ENCODE results near the gene FOXN3.

The FOXN3 gene

GRCh38 chr14:89331398-89331797 lies 85.6 kb downstream of the FOXN3 start:
- no peak for DNase-seq (ENCODE audit: low read depth)

GRCh38 chr14:89330236-89331002 lies 86.6 kb downstream of the FOXN3 start:
- DNase-seq (ENCODE audit: low read depth) = no peak

- DNase-seq (ENCODE audit: low read depth) = no peak
Observed at GRCh38 chr14:89327771-89328212, 89.2 kb downstream of the FOXN3 start.

- no peak for DNase-seq (ENCODE audit: low read depth)
Observed at GRCh38 chr14:89325959-89326358, 91.1 kb downstream of the FOXN3 start.

- no peak for DNase-seq (ENCODE audit: low read depth)
Observed at GRCh38 chr14:89325299-89325883, 91.6 kb downstream of the FOXN3 start.

GRCh38 chr14:89324501-89325298 lies 92.3 kb downstream of the FOXN3 start:
- no peak for DNase-seq (ENCODE audit: low read depth)

GRCh38 chr14:89320381-89321000 lies 96.5 kb downstream of the FOXN3 start:
- DNase-seq (ENCODE audit: low read depth) = no peak

- no peak for DNase-seq (ENCODE audit: low read depth)
Observed at GRCh38 chr14:89319687-89320086, 97.3 kb downstream of the FOXN3 start.

- no peak for DNase-seq (ENCODE audit: low read depth)
Observed at GRCh38 chr14:89317051-89317691, 99.9 kb downstream of the FOXN3 start.

- DNase-seq (ENCODE audit: low read depth) = no peak
Observed at GRCh38 chr14:89315493-89316470, 101.3 kb downstream of the FOXN3 start.

- DNase-seq (ENCODE audit: low read depth) = no peak
Observed at GRCh38 chr14:89314274-89314673, 102.8 kb downstream of the FOXN3 start.

- DNase-seq (ENCODE audit: low read depth) = no peak
Observed at GRCh38 chr14:89312932-89313331, 104.1 kb downstream of the FOXN3 start.

GRCh38 chr14:89310211-89310610 lies 106.8 kb downstream of the FOXN3 start:
- DNase-seq (ENCODE audit: low read depth) = no peak

GRCh38 chr14:89309670-89310177 lies 107.3 kb downstream of the FOXN3 start:
- no peak for DNase-seq (ENCODE audit: low read depth)

GRCh38 chr14:89308232-89308959 lies 108.6 kb downstream of the FOXN3 start:
- DNase-seq (ENCODE audit: low read depth) = no peak

- DNase-seq (ENCODE audit: low read depth) = no peak
Observed at GRCh38 chr14:89307409-89307808, 109.6 kb downstream of the FOXN3 start.

GRCh38 chr14:89304972-89305703 lies 111.9 kb downstream of the FOXN3 start:
- no peak for DNase-seq (ENCODE audit: low read depth)

- DNase-seq (ENCODE audit: low read depth) = no peak
Observed at GRCh38 chr14:89304561-89304960, 112.5 kb downstream of the FOXN3 start.
